22Rv1 (cell line): ENCODE measurements around the gene TMEM255B.

Experiments
- CTCF ChIP-seq: fragments of 450-650 bp; IDR thresholded peaks from 2 replicates; pipeline ENCODE4 v1.5.1; 2017; ENCODE audit warnings: mild to moderate bottlenecking
- ZFX ChIP-seq: fragments of 450-650 bp; IDR thresholded peaks from 2 replicates; pipeline ENCODE4 v1.6.1; 2017; ENCODE audit warnings: antibody characterized with exemption, borderline replicate concordance

GRCh38 chr13:113813749-113814434, 54.9 kb downstream of the TMEM255B start:
- TF ChIP-seq CTCF (no peak), ZFX (no peak)
